ENCODE data around the gene SLC19A1.

Gene SLC19A1

DNA sequence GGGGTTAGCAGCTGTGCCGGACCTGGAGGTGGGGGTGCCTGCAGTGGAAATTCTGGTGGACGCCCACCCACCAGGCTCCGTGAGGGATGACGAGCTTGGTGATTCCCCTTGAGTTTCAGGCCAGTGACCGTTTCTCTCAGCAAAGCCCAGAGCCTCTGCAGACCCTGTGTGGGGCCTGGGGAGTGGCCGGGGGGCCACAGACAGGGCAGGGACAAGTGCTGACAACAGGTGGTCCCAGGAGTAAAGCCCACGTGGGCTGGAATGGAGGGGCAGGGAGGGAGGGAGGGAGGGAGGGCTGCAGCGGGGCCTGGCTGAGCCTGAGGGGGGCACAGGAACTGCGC is 84.4 kb downstream of the SLC19A1 start:
- no peak for DNase-seq (ENCODE audit: low read depth in 1 of 2, low spot score in 1 of 2)
- peaks cover 19% of the 10 kb centered on the region for H3K27me3 ChIP-seq (ENCODE audit: insufficient read depth, poor library complexity, severe bottlenecking)
- no peak overlapping the region for H3K4me3 ChIP-seq (replicated peaks; ENCODE audit: insufficient read depth, low read length)
- TF ChIP-seq GABPA (IDR thresholded peaks at IDR 0.05; ENCODE audit: low read depth) (no peak), SPI1 (IDR thresholded peaks at IDR 0.05; ENCODE audit: borderline replicate concordance, low read depth) (no peak), CTCF (IDR thresholded peaks at IDR 0.05; ENCODE audit: insufficient read depth, low read length) (no peak), POLR2AphosphoS5 (IDR thresholded peaks at IDR 0.05; ENCODE audit: low read depth) (no peak)
- TF ChIP-seq, protein P1, sequence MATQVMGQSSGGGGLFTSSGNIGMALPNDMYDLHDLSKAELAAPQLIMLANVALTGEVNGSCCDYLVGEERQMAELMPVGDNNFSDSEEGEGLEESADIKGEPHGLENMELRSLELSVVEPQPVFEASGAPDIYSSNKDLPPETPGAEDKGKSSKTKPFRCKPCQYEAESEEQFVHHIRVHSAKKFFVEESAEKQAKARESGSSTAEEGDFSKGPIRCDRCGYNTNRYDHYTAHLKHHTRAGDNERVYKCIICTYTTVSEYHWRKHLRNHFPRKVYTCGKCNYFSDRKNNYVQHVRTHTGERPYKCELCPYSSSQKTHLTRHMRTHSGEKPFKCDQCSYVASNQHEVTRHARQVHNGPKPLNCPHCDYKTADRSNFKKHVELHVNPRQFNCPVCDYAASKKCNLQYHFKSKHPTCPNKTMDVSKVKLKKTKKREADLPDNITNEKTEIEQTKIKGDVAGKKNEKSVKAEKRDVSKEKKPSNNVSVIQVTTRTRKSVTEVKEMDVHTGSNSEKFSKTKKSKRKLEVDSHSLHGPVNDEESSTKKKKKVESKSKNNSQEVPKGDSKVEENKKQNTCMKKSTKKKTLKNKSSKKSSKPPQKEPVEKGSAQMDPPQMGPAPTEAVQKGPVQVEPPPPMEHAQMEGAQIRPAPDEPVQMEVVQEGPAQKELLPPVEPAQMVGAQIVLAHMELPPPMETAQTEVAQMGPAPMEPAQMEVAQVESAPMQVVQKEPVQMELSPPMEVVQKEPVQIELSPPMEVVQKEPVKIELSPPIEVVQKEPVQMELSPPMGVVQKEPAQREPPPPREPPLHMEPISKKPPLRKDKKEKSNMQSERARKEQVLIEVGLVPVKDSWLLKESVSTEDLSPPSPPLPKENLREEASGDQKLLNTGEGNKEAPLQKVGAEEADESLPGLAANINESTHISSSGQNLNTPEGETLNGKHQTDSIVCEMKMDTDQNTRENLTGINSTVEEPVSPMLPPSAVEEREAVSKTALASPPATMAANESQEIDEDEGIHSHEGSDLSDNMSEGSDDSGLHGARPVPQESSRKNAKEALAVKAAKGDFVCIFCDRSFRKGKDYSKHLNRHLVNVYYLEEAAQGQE (IDR thresholded peaks at IDR 0.05; ENCODE audit: insufficient replicate concordance, low read depth): no peak
- no peak overlapping the region for H3K27ac ChIP-seq (replicated peaks)

- H3K27me3 ChIP-seq (ENCODE audit: insufficient read depth, poor library complexity, severe bottlenecking): peaks cover 19% of the 10 kb centered on the region
- DNase-seq (ENCODE audit: low read depth in 1 of 2, low spot score in 1 of 2): no peak
- H3K4me3 ChIP-seq (replicated peaks; ENCODE audit: insufficient read depth, low read length): no peak overlapping the region
- H3K27ac ChIP-seq (replicated peaks): no peak overlapping the region
- TF ChIP-seq SPI1 (IDR thresholded peaks at IDR 0.05; ENCODE audit: borderline replicate concordance, low read depth): no peak
Measured at GRCh38 chr21:45457161-45457831, 84.9 kb downstream of the SLC19A1 start.

- H3K4me3 ChIP-seq (replicated peaks; ENCODE audit: insufficient read depth, low read length): no peak overlapping the region
- TF ChIP-seq POLR2AphosphoS5 (IDR thresholded peaks at IDR 0.05; ENCODE audit: low read depth) (no peak), SPI1 (IDR thresholded peaks at IDR 0.05; ENCODE audit: borderline replicate concordance, low read depth) (no peak), GABPA (IDR thresholded peaks at IDR 0.05; ENCODE audit: low read depth) (no peak), CTCF (IDR thresholded peaks at IDR 0.05; ENCODE audit: insufficient read depth, low read length) (no peak)
- TF ChIP-seq, protein P1 (IDR thresholded peaks at IDR 0.05; ENCODE audit: insufficient replicate concordance, low read depth): no peak
- no peak for DNase-seq (ENCODE audit: low read depth in 1 of 2, low spot score in 1 of 2)
- no peak overlapping the region for H3K27ac ChIP-seq (replicated peaks)
- H3K27me3 ChIP-seq (ENCODE audit: insufficient read depth, poor library complexity, severe bottlenecking): peaks cover 19% of the 10 kb centered on the region
Measured at GRCh38 chr21:45456584-45457160, 85.6 kb downstream of the SLC19A1 start.

- H3K27me3 ChIP-seq (ENCODE audit: insufficient read depth, poor library complexity, severe bottlenecking): peaks cover 19% of the 10 kb centered on the region
- DNase-seq (ENCODE audit: low read depth in 1 of 2, low spot score in 1 of 2): no peak
- no peak overlapping the region for H3K4me3 ChIP-seq (replicated peaks; ENCODE audit: insufficient read depth, low read length)
- no peak for TF ChIP-seq CTCF (IDR thresholded peaks at IDR 0.05; ENCODE audit: insufficient read depth, low read length)
- no peak overlapping the region for H3K27ac ChIP-seq (replicated peaks)
Measured at GRCh38 chr21:45455674-45456583, 86.3 kb downstream of the SLC19A1 start.

All from HL-60 (cell line).